ENCODE measurements around the gene ARMCX2.
"Not testable (repeated sequence)": the region's sequence is repeated elsewhere in the genome, so short reads cannot be mapped to it uniquely, and the experiment has no call there.

ARMCX2 gene

DNA sequence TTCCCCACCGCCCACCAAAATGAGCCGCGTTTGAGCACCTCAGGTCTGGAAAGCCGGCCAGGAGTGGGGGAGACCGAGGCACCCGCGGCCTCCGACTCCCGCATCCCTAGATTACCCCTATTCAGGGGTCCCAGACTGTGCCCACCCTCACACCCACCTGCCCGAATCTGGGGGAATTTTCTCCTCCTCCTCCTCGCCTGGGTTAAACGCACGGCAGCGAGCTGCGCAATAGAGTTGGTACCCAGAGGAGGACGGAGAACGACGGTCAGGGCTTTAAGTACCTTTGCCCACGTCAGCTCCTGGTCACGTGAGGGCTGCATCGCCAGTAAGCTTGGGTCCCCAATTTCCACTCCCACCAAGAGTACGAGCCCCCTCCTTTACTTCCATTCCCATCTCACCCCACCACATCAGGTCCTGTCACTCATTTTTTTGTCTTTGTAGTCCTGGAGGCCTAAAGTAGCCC, at the start of gene ARMCX2:
TSS of gene ARMCX2 (minus strand) at position 250 of the 463 bp plus-strand sequence. CDS start 2,262 bp downstream, outside the sequence.
- FAIRE-seq = no peak

DNA sequence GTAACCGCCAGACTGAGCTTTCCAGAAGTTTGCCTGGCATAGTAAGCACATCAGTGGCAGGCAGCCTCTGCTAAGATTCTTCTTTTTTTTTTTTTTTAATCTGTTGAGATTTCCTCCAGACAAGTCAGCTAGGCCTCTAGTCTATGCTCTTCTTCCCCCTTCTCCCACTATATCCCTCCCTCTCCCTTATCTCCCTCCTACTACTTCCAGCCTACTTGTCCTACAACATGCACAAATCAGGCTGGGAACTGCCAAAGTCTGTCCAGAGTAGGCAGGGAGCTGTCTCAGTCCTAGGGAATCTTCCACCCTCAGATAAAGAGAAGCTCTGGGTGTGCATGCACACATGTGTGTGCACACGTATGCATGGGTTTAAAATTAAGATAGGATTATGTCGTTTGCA, 49.7 kb upstream of the ARMCX2 start:
- no peak for FAIRE-seq

DNA sequence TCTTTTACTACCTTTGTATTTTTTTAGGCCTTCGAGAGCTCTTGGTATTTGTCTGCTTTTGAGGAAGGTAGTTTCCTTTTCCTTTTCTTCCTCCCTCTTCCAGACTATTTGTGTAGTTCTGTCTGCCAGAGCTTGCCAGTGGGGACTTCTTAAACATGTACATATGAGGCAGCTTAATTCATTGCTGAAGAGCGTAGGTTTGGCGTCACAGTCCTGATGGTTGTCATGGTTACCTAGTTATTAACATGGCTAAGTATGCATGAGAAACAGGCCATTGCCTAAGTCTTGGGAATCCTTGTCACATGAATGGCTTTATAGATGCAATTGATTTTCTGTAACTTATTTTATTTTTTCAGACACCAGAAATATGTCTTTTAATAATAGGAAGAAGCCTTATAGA, 48.5 kb upstream of the ARMCX2 start:
- FAIRE-seq = peak; percentile 24

DNA sequence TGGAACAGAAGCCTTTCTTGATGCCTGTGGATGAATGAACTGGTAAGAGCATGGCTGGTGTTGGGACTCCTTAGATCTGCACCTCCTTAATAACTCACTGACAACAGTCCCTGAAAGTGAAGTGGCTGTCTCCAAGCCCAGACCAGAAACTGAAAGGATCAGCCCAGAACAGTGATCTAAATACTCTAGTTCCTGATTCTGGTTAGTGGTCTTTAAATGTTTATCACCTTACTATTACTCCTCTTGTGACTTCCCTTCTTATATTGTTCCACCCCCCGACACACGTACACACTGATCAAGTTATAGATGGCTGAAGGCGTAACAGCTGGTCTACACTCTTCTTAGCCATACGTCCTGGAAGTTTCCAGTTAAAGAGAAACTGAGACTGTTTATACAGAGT, 33.8 kb upstream of the ARMCX2 start:
- FAIRE-seq = no peak

DNA sequence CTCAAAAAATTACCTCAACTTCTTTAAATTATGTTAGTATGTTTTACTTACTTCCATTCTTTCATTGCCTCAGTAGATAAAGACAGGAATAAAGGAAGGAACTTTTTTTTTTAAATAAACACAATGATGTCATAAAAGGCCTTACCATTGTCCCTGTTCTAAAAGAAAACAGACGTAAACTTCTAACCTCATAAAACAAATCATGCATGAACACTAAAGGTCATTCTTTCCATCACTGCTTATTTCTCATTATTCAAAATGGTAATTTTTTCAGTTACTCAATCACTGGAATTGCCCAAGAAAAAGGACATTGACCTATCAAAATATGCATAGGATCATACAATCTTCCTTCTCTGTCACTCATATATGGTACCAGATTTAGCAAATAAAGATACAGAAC, 32.2 kb upstream of the ARMCX2 start:
- FAIRE-seq = peak; percentile 94

DNA sequence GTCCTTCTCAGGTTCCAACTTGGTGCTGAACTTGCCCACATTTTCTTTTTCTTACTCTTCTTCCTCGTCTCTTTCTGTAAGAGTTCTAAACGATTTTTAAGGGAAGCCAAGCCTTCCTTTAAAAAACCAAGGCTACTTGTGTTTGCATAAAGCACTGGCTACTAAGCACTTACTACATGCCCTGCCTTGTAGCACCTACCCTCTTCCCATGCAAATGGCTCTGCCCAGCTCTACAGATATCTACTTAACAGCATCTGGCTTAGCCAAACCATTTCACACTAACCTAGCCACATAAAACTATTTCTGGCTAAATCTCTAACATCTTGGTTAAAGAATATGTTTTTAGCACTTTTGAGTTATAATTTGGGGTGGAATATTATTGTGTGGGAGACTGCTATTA, 26.9 kb upstream of the ARMCX2 start:
- FAIRE-seq = no peak

DNA sequence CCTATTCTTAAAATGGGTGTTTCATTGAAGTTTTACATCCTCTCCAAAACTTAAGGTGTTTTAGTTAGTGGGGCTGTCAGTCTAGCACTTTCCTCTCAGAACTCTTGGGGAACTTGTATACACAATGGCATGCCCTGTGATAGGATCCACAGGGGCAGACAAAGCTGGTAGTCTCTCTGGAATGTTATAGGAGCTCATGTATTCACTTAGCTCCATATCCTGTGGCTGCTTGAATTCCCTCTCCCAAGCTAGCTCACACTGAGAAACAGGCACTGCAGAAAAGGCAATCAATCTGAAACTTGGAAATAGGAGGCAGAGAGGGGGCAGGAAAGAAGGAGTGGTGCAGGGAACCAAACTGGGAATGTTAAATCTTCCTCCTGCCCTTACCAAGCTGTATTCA, 26.3 kb upstream of the ARMCX2 start:
- FAIRE-seq = no peak

DNA sequence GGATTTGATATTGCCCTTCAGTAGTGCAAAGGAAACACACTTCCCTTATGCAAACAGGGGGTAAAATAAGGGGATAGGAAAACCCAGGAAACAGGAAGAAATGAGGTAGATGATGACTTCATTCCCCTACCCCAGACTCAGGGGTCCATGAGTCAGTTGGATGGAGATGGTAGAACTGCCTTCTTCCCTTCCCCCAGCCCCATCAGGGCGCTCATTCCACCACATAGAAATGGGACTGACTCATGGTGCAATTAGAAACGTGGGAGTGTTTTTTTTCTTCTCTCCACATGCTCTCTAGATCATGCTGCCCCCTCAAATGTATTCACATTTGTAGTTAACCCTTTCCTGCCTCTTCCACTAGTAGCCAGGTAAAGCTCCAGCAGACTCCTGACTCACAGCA, 23.1 kb upstream of the ARMCX2 start:
- no peak for FAIRE-seq

DNA sequence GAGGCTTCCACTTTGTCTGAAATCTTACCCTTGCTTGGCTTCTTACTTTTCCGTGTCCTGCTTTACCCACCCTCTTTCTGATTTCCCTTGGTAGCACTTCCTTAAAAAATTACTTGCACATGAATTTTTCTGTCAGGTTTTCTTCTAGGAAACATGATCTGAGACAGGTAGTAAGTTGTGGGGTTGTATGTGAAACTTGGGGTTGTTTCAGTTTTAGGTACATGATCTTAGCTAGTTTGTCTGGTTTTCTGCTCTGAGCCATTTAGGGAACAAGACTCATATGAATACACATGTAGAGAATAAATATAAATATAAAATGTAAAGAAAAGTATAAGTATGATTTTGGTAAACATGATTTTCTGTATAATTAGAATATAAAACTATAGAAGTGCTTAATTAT, 17.4 kb upstream of the ARMCX2 start:
- FAIRE-seq = no peak

DNA sequence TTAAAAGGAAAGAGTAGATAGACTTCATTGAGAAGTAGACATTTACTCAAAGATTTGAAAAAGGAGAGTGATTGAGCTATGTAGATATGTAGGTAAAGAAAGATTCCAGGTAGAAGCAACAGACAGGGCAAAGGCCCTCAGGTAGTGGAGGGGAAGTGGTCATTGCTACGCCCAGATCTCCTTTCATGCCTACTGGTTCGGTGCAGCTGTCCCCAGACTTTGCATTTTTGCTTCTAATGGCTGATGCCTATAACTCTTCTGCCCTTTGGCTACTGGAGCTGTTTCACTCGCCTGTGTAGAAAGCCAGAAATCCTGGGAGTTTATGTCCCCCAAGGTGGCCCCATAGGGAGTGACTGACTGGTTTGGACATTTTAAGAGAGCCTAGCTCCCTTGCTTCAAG, 16.9 kb upstream of the ARMCX2 start:
- no peak for FAIRE-seq

DNA sequence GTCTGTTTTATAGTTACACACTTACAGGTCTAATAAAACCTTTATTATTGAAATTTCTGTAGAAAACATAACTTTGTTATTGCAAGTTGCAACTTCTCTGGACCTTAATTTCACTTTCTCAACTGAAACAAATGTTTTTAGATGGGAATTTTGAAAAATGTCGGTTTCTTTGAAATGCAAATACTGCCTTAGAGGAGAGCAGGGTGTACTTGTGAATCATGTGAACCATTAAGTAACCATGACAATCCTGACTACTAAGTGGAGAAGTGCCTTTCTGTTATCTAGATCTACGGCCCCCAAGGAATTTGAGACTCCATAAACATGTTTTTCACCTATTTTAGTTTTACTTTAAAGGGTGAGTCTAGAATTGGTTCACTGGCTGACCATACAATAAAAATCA, 8.5 kb upstream of the ARMCX2 start:
- no peak for FAIRE-seq

DNA sequence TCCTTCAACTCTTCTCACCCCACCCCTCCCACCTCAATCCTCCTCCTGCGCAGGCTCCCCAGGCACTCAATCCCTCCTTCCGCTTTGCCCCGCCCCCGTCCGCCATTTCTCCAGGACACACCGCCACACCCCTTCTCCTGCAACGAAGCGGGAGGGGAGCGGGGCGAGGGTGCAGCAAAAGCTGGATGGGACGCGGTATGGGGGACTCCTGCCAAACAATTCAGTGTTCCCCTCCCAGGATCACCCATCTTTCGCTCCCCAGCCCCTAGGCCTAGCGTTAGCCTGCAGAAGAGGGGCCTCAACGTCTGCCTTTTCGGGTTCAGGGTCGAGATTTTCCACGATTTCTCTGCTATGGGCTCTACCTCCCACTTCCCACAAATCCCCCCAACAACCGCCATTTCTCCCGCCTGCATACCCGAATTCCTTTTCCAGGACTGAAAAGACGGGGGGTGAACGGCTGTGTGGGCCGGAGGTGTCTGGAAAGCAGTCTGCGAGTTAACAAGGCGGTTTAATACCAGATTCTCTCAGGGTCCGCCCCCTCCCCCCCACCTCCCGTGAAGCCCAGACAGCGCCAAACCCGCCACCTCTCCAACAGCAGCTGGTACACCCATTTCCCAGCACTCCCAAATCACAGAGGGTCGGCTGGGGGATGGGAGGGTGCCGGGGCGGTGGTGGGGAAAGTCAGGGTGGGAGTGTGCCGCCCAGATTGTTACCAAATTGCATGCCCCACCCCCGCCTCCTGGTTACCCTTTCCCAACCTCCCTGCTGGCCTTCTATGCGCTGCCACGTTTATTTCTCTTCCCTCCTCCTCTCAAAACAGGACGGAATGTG, 774 bp downstream of the ARMCX2 start:
- peak; percentile 72 for FAIRE-seq

DNA sequence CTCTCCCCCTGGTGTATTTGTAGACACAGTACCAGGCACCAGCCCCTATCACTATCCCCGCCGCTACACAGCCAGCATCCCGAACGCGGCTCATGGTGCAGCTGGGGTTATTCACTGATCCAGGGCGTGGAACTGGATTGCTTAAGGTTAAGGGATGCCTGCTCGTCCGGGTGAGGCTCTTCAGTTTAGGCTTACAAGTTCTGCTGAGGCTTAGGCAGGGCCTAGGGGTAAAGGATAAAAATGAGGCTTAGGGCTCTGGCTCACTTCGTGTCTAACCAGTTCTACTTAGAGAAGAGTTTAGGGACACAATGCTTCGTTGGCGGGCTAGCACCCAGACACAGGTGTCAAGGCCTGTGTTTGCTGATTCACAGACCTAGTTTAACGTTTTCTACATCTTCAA, 2.2 kb downstream of the ARMCX2 start:
- FAIRE-seq = no peak

DNA sequence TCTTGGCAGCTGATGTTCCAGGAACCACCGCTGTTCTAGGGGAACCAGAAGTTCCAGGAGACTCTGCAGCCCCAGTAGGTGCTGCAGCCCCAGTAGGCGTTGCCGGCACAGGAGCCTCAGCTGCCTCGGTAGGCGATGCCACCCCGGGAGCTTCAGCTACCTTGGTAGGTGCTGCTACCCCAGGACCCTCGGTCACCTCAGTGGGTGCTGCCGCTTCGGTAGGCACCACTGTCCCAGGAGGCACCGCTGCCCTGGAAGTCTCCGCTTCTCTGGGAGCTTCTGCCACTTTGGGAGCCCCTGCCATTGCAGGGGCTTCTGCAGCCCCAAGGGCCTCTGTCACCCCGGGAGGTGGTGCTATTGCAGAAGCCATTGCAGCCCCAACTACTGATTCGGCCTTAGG, 2.8 kb downstream of the ARMCX2 start:
- FAIRE-seq = no peak

DNA sequence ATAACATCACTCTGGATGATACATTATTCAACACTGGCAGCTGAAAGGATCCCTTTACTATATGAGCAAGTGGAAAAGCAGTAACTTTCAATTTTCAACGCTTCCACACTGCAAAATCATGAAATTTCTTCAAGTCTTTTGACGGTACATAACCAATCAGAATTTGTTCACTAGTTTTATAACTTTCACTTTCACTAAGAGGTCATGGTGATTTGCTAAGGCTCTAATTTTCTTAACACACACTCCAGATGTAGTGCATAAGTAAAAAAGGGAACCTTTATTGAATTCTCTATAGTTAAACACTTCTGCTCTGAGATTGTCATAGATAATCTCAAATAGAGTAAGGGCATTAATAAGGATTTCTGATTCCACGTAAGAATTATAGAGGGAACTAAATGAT, 4.1 kb downstream of the ARMCX2 start:
- no peak for FAIRE-seq

DNA sequence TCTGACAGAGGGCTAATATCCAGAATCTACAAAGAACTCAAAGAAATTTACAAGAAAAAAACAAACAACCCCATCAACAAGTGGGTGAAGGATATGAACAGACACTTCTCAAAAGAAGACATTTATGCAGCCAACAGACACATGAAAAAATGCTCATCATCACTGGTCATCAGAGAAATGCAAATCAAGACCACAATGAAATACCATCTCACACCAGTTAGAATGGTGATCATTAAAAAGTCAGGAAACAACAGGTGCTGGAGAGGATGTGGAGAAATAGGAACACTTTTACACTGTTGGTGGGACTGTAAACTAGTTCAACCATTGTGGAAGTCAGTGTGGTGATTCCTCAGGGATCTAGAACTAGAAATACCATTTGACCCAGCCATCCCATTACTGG, 11.9 kb downstream of the ARMCX2 start:
- not testable (repeated sequence) for FAIRE-seq

DNA sequence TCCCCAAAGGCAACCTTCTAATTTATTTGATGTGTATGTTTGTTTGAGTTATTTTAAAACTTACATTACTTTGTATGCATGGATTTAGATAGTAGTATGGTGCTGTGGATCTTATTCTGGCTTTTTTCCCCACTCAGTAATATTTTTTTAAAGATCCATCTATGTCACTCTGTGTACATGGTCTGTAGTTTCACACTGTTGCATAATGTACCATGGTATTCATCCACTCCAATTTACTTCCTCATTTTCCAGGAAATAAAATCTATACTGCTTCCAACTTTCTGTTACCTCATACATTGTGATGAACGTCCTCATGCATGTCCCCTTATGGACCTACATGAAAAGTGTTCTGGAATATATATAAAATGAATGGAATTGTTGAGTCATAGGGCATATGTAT, 17.6 kb downstream of the ARMCX2 start:
- no peak for FAIRE-seq

DNA sequence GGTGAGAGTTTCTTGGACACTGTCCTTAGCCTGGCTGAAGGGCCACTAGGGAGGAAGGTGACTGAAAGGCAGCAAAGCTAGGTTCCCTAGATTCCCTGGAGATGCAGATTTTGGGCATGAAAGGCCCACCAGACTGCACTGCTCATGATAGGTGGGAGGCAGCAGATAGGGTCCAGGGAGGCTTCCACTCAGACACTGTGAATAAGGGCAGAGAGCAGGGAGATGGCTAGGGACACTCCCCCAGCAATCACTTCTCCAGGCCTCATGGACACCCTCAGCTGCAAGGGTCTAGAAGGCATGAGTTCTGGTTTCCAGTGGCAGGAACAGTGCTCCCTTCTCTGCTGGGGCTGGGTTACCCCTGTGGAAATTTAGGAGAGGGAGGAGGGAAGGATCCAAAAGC, 20.1 kb downstream of the ARMCX2 start:
- FAIRE-seq = no peak

DNA sequence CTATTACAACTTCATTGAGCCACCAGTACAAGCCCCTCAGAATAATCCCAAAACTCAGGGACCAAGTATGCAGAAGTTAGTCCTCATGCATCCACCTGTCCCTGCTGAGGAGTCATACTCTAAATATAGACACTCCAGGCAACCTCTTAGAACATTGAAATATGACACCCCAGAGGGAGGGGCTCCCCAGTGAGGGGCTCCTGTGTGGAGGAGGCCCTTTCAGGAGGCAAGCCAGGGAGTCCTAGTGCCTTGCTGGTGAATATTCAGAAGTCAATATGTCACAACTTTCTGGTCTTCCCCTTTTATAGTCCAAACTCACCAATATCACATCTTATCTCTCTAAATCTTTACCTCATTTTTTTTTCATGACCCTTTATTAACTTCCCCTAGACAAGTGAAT, 40.3 kb downstream of the ARMCX2 start:
- no peak for FAIRE-seq

DNA sequence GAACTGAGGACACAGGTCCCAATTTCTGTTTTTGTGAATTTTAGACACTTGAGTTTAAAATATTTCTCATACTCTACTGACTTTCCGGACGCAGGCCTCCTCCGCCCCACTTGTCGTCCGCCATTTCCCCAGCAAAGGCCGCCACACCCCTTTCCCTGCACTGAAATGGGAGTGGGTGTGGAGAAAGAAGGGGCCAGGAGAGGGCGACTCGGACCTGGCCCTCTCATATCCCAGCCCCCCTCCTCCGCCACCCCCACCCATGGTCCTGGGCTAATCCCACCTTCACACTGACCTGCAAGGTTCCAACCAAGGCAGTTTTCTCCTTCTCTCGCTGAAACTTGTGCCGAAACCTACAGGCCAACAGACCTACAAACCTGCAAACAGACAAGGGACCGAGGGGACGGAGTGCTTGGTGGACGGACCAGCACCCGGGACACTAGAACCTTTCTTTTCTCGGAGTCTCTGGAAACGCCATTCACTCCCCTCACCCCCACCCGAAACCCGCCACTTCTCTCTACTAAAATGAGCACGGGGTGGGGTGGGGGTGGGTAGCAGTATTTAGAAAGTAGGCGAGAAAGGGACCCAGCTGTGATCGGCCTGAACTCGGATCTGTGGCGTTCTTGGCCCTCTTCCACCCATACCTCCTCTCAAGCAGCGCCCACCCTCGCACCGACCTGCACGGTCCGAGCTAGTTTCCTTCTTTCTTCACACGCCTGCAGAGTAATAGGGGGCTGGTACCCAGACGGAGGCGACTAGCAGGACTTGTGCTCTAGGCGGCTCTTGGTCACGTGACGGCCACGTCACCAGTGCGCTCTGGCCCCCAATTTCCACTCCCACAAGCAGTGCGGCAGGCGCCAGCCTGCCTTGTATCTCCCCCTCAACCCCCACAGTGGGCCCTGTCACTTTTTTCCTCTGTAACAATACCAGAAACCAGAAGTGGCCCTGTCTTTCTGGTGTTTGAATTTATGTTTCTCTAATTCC, 42.1 kb downstream of the ARMCX2 start, which contains the start of gene ARMCX6:
TSS of gene ARMCX6 (minus strand) at position 790 of the 981 bp plus-strand sequence. CDS start 1,380 bp downstream, outside the sequence.
- FAIRE-seq = no peak

DNA sequence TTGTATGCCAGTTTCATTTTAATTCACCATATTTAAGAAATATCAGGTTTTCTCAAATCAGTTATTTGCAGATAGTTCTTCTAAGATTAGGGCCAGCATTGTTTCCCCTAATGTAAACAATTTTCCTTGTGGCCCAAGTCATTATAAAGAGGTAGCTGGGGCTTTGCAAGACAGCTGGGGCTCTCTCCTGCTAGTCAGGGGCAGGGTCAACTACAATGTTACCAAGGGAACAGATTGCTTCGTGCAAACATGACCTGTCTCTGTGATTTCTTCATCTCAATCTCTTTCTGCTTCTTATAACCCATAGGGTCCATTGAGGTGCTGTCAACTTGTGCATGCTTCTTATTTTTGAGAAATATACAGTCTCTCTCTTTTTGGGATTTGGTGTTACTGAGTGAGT, 53.9 kb downstream of the ARMCX2 start:
- FAIRE-seq = no peak
